ENCODE data around the gene PSMD13.

DNA sequence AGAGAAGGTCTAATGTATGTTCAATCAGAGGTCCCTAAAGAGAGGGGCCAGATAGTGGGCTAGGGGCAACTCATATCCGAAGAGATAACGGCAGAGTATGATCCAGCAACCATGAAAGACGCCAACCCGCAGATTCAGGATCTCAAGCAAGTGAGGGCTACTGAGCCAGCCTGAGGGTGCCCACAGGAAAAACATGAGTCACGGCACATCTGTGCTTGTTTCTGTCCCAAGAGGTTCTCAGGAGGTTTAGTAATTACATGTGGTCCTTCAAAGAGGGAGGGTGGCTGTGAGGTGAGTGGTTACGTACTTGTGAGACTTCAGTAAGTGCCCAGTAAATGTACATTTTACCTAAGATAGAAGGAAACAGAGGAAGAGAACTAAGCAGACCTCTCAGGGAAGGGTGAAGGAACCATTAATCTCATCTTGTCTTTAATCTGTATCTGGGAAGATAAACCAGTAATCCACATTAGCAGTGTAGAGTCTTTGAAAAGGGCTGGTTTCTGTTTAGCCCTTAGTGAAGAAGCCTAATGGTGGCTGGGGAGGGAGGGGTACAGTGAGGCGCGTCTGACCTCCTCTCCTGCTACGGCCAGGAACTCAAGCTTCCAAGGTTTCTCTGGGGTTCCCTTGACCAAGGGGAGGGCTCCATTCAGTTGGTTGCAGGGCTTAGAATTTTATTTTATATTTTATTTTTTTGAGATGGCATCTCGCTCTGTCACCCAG lies 10.9 kb upstream of the PSMD13 start:
- TF ChIP-seq EZH2 (IDR thresholded peaks at IDR 0.05; ENCODE audit: borderline replicate concordance, insufficient read depth, low read depth, low read length, poor library complexity, severe bottlenecking), result no peak
- TF ChIP-seq, protein P1, sequence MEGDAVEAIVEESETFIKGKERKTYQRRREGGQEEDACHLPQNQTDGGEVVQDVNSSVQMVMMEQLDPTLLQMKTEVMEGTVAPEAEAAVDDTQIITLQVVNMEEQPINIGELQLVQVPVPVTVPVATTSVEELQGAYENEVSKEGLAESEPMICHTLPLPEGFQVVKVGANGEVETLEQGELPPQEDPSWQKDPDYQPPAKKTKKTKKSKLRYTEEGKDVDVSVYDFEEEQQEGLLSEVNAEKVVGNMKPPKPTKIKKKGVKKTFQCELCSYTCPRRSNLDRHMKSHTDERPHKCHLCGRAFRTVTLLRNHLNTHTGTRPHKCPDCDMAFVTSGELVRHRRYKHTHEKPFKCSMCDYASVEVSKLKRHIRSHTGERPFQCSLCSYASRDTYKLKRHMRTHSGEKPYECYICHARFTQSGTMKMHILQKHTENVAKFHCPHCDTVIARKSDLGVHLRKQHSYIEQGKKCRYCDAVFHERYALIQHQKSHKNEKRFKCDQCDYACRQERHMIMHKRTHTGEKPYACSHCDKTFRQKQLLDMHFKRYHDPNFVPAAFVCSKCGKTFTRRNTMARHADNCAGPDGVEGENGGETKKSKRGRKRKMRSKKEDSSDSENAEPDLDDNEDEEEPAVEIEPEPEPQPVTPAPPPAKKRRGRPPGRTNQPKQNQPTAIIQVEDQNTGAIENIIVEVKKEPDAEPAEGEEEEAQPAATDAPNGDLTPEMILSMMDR (IDR thresholded peaks at IDR 0.05), result no peak

Measured in B cell (primary cell).